HG02870 (cell line): ENCODE measurements around the gene SULF2.

Source experiments
- ATAC-seq: cut with Tn5 transposase; IDR thresholded peaks from one replicate; pipeline ENCODE4 v1.9.1; 2021; ENCODE audit warnings: mild to moderate bottlenecking, moderate library complexity; ENCODE audit not compliant: unreplicated experiment

Gene SULF2

GRCh38 chr20:47740862-47741184 lies 44.5 kb downstream of the SULF2 start:
- no peak for ATAC-seq

GRCh38 chr20:47740121-47740861 lies 45.0 kb downstream of the SULF2 start:
- no peak for ATAC-seq

GRCh38 chr20:47737923-47738322 lies 47.4 kb downstream of the SULF2 start:
- ATAC-seq, result no peak

- no peak for ATAC-seq
Measured at GRCh38 chr20:47736570-47737152, 48.6 kb downstream of the SULF2 start.

GRCh38 chr20:47735412-47736400 lies 49.6 kb downstream of the SULF2 start:
- ATAC-seq, result peak; percentile 57

- ATAC-seq, result no peak
Measured at GRCh38 chr20:47734870-47735269, 50.4 kb downstream of the SULF2 start.

GRCh38 chr20:47733892-47734291 lies 51.4 kb downstream of the SULF2 start:
- ATAC-seq, result no peak

- no peak for ATAC-seq
Measured at GRCh38 chr20:47730744-47731143, 54.5 kb downstream of the SULF2 start.

- no peak for ATAC-seq
Measured at GRCh38 chr20:47729472-47729871, 55.8 kb downstream of the SULF2 start.

- ATAC-seq, result no peak
Measured at GRCh38 chr20:47727909-47728361, 57.3 kb downstream of the SULF2 start.

- ATAC-seq, result peak; percentile 72
Measured at GRCh38 chr20:47727170-47727880, 58.0 kb downstream of the SULF2 start.

- ATAC-seq, result no peak
Measured at GRCh38 chr20:47726632-47727031, 58.6 kb downstream of the SULF2 start.

GRCh38 chr20:47725248-47725973 lies 59.9 kb downstream of the SULF2 start:
- no peak for ATAC-seq

- ATAC-seq, result no peak
Measured at GRCh38 chr20:47724910-47725247, 60.4 kb downstream of the SULF2 start.

- ATAC-seq, result no peak
Measured at GRCh38 chr20:47724396-47724795, 60.9 kb downstream of the SULF2 start.

- ATAC-seq, result no peak
Measured at GRCh38 chr20:47723322-47723721, 62.0 kb downstream of the SULF2 start.

- no peak for ATAC-seq
Measured at GRCh38 chr20:47720636-47721427, 64.4 kb downstream of the SULF2 start.

GRCh38 chr20:47719625-47720024 lies 65.7 kb downstream of the SULF2 start:
- ATAC-seq, result no peak

- ATAC-seq, result no peak
Measured at GRCh38 chr20:47719211-47719610, 66.1 kb downstream of the SULF2 start.

- ATAC-seq, result no peak
Measured at GRCh38 chr20:47718398-47718797, 66.9 kb downstream of the SULF2 start.
